Ovary (tissue), 3 donors: Measurements from ENCODE around the gene ATG2A.

ENCODE experiments used
- EP300 ChIP-seq: sonication (generic); formaldehyde crosslinking; IDR thresholded peaks from one replicate; pipeline ENCODE4 v1.6.1; 2017; ENCODE audit warnings: antibody characterized with exemption
- TF ChIP-seq, protein P1 (sequence below), 3 donors: fragments of 450-650 bp in 2 of 3; fragments of 200-600 bp in 1 of 3; IDR thresholded peaks; one replicate each; pipeline versions ENCODE4 v1.5.1 to v1.8.0; 2016 to 2022; ENCODE audit warnings: antibody characterized with exemption in 3 of 3, mild to moderate bottlenecking in 1 of 3
- donor health status: DM: no; HTN: no; CAD: no.

GRCh38 chr11:64913171-64913727 is 3.8 kb downstream of the ATG2A start:
- TF ChIP-seq, protein P1, sequence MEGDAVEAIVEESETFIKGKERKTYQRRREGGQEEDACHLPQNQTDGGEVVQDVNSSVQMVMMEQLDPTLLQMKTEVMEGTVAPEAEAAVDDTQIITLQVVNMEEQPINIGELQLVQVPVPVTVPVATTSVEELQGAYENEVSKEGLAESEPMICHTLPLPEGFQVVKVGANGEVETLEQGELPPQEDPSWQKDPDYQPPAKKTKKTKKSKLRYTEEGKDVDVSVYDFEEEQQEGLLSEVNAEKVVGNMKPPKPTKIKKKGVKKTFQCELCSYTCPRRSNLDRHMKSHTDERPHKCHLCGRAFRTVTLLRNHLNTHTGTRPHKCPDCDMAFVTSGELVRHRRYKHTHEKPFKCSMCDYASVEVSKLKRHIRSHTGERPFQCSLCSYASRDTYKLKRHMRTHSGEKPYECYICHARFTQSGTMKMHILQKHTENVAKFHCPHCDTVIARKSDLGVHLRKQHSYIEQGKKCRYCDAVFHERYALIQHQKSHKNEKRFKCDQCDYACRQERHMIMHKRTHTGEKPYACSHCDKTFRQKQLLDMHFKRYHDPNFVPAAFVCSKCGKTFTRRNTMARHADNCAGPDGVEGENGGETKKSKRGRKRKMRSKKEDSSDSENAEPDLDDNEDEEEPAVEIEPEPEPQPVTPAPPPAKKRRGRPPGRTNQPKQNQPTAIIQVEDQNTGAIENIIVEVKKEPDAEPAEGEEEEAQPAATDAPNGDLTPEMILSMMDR (IDR thresholded peaks at IDR 0.05) = no peak
- no peak for TF ChIP-seq EP300
